Endothelial cell of umbilical vein (primary cell): Measurements from ENCODE around the gene FOXP1. TPM values are rescaled to one million over a fixed set of nuclear protein-coding genes. Genes with fewer than 3 reads are reported as not detected.

Experiments used
- BruUV-seq: library from RNA; stranded (reverse); fragments of 400-500 nt; replicated peaks from 2 replicates; lab custom pipeline; 2021; lab: Mats Ljungman, UMichigan
- CTCF ChIA-PET: fragments of 300-600, 350-600 bp; sonication (Branson Sonifier 250); formaldehyde crosslinking; loops from one replicate; lab custom pipeline; 2021; ENCODE audit warnings: antibody characterized with exemption, inconsistent platforms; lab: Charles Lee
- POLR2A ChIA-PET: fragments of 300-600, 350-600 bp; sonication (Branson Sonifier 250); formaldehyde crosslinking; loops from one replicate; lab custom pipeline; 2021; ENCODE audit warnings: antibody characterized with exemption, inconsistent platforms; lab: Charles Lee
- DNase-seq: peaks from one replicate; pipeline ENCODE4 v3.0.0-alpha.2; 2011; ENCODE audit warnings: low read depth, low spot score
- FAIRE-seq: peaks from 2 replicates; lab custom pipeline; 2011; peaks lifted over from hg19 to GRCh38; lab: Jason Lieb, UNC
- H2AFZ ChIP-seq: 2 replicates; pipeline ENCODE4 v1.6.0; 2012; ENCODE audit warnings: low read depth, low read length, control low read depth, inconsistent platforms
- H3K27ac ChIP-seq: 2 replicates; pipeline ENCODE4 v1.5.1; 2011; ENCODE audit warnings: low read depth, mild to moderate bottlenecking, control low read depth, low read length, moderate library complexity; ENCODE audit not compliant: insufficient read depth
- H3K27me3 ChIP-seq, 2 experiments: 2 replicates each; pipeline versions ENCODE4 v1.6.0 to v1.6.1; 2011; ENCODE audit warnings: low read length in 2 of 2, mixed read lengths in 1 of 2; ENCODE audit not compliant: control insufficient read depth in 2 of 2, insufficient read depth in 2 of 2
- H3K36me3 ChIP-seq, 2 experiments: 2 replicates in 1 of 2; 3 replicates in 1 of 2; pipeline ENCODE4 v1.5.1; 2011; ENCODE audit warnings: low read length in 2 of 2, mild to moderate bottlenecking in 1 of 2, moderate library complexity in 1 of 2; ENCODE audit not compliant: control insufficient read depth in 2 of 2, insufficient read depth in 2 of 2; ENCODE audit errors: extremely low read depth in 1 of 2
- H3K4me1 ChIP-seq: 3 replicates; pipeline ENCODE4 v1.5.1; 2011; ENCODE audit warnings: mild to moderate bottlenecking, low read length; ENCODE audit not compliant: control insufficient read depth, insufficient read depth; ENCODE audit errors: extremely low read depth
- H3K4me2 ChIP-seq: 2 replicates; pipeline ENCODE4 v1.6.1; 2011; ENCODE audit warnings: low read length, control low read depth, mixed read lengths; ENCODE audit not compliant: insufficient read depth
- H3K4me3 ChIP-seq, 3 experiments: fragments of 200-600 bp in 1 of 3; sonication (generic), shearing (Covaris generic) in 1 of 3; replicated peaks in 1 of 3; 2 replicates each; pipeline ENCODE4 v1.5.1; 2011 to 2016; ENCODE audit warnings: control low read depth in 3 of 3, low read length in 3 of 3, mild to moderate bottlenecking in 2 of 3, inconsistent platforms in 1 of 3, low read depth in 1 of 3, moderate library complexity in 1 of 3; ENCODE audit not compliant: insufficient read depth in 1 of 3
- H3K79me2 ChIP-seq: 2 replicates; pipeline ENCODE4 v1.6.0; 2012; ENCODE audit warnings: low read length, inconsistent platforms; ENCODE audit not compliant: control insufficient read depth, insufficient read depth
- H3K9ac ChIP-seq: replicated peaks from 2 replicates; pipeline ENCODE3; 2011; ENCODE audit warnings: low read length, control low read depth; ENCODE audit not compliant: insufficient read depth; ENCODE audit errors: extremely low read depth
- H3K9me1 ChIP-seq: replicated peaks from 3 replicates; pipeline ENCODE4 v1.6.0; 2011; ENCODE audit warnings: mild to moderate bottlenecking, low read length; ENCODE audit not compliant: control insufficient read depth, insufficient read depth; ENCODE audit errors: extremely low read depth
- H3K9me3 ChIP-seq: replicated peaks from 2 replicates; pipeline ENCODE4 v1.5.1; 2012; ENCODE audit warnings: low read length, inconsistent platforms; ENCODE audit not compliant: control insufficient read depth, insufficient read depth
- H4K20me1 ChIP-seq: replicated peaks from 2 replicates; pipeline ENCODE3; 2011; ENCODE audit warnings: mild to moderate bottlenecking, low read length; ENCODE audit not compliant: control insufficient read depth, insufficient read depth; ENCODE audit errors: extremely low read depth
- EZH2 ChIP-seq: IDR thresholded peaks from 2 replicates; pipeline ENCODE4 v1.6.1; 2012; ENCODE audit warnings: borderline replicate concordance, low read depth, mild to moderate bottlenecking, moderate library complexity, low read length, inconsistent platforms; ENCODE audit not compliant: severe bottlenecking
- FOS ChIP-seq: IDR thresholded peaks from 2 replicates; pipeline ENCODE4 v1.6.1; 2011; ENCODE audit warnings: mild to moderate bottlenecking, low read length, moderate library complexity, borderline replicate concordance; ENCODE audit not compliant: insufficient read depth
- GATA2 ChIP-seq: IDR thresholded peaks from 2 replicates; pipeline ENCODE4 v1.7.0; 2011; ENCODE audit warnings: low read depth, mild to moderate bottlenecking, moderate library complexity, mixed read lengths, low read length; ENCODE audit not compliant: insufficient read length, insufficient read depth
- JUN ChIP-seq: IDR thresholded peaks from 2 replicates; pipeline ENCODE4 v1.6.1; 2011; ENCODE audit warnings: borderline replicate concordance, low read depth; ENCODE audit not compliant: insufficient read length, insufficient read depth
- MYC ChIP-seq: IDR thresholded peaks from one replicate; pipeline ENCODE4 v1.6.1; 2011; ENCODE audit warnings: mild to moderate bottlenecking, low read depth, low read length
- POLR2A ChIP-seq: IDR thresholded peaks from 2 replicates; pipeline ENCODE4 v1.6.1; 2012; ENCODE audit warnings: low read depth, mild to moderate bottlenecking, control low read depth, low read length
- POLR2AphosphoS5 ChIP-seq: IDR thresholded peaks from 2 replicates; pipeline ENCODE4 v1.6.1; 2012; ENCODE audit warnings: low read depth, mild to moderate bottlenecking, control low read depth, low read length, moderate library complexity; ENCODE audit not compliant: insufficient read depth
- dilution Hi-C: fragments of 300-500 bp; cut with MboI; formaldehyde crosslinking; loops from one replicate; pipeline ENCODE4 v1.15.0; 2019; ENCODE audit warnings: low sequenced_read_pairs; ENCODE audit not compliant: extremely low pct_ligation_motif_present
- intact Hi-C: fragments of 100-400 bp; cut with micrococcal nuclease; formaldehyde crosslinking; loops from one replicate; pipeline ENCODE4 v1.10.0; 2022
- polyA plus RNA-seq, 4 experiments: library from polyadenylated mRNA; depleted of rRNA in 3 of 4; stranded (reverse) in 3 of 4; unstranded in 1 of 4; fragments of >200 nt; gene quantifications; 2 replicates each; pipeline versions ENCODE4 v1.2.1 to v1.2.3, GENCODE V29; 2011 to 2012; ENCODE audit warnings: missing spikeins in 1 of 4
- total RNA-seq: library from RNA; stranded (reverse); gene quantifications from 2 replicates; pipeline ENCODE4 v1.2.3, GENCODE V29; 2021
- TF ChIP-seq, protein P1 (sequence below): IDR thresholded peaks from 2 replicates; pipeline ENCODE4 v1.6.1; 2011; ENCODE audit not compliant: insufficient read depth, insufficient read length
- TF ChIP-seq, protein P2 (sequence below), 2 donors: IDR thresholded peaks; 1 replicate in 1 of 2; 2 replicates in 1 of 2; pipeline ENCODE4 v1.5.1; 2011; ENCODE audit warnings: low read length in 2 of 2, mild to moderate bottlenecking in 2 of 2, moderate library complexity in 2 of 2, control low read depth in 1 of 2, inconsistent platforms in 1 of 2, low read depth in 1 of 2; ENCODE audit not compliant: insufficient read depth in 1 of 2; ENCODE audit errors: extremely low read depth in 1 of 2

The FOXP1 gene
- total and polyA plus RNA-seq, 2 donors (not counting 3 experiments of a cell fraction or from before 2014, with no cell fraction given): 41.0 to 107 TPM

DNA sequence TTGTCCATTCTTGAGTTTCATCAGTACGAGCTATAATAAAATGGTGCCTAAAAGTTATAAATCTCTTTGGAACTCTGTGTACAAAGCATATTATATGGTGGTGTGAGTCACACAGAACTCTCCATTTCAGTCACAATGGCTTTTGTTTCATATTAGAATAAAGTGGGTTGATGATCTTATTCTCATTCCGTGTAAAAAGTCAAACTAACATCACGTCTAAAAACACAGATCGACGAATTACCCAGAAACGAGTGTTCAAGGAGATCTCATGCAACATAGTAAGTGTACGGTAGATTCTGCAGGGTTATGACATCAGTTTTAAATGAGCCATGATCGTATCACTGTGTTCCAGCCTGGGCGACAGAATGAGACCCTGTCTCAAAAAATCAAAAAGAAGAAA, 122.4 kb downstream of the FOXP1 start:
- Histone ChIP-seq H2AFZ (no peak overlapping the region), H3K27ac (no peak overlapping the region), H3K9me1 (no peaks in the 10 kb centered on the region), H3K4me3 (no peak overlapping the region), H3K36me3 (no peaks in the 10 kb centered on the region), H3K4me2 (no peak overlapping the region), H3K9ac (no peak overlapping the region), H3K27me3 (no peaks in the 10 kb centered on the region), H3K79me2 (no peaks in the 10 kb centered on the region), H3K9me3 (no peaks in the 10 kb centered on the region), H4K20me1 (no peaks in the 10 kb centered on the region), H3K4me1 (peaks cover 4% of the 10 kb centered on the region)
- no TSS peak for BruUV-seq
- intact Hi-C loops: no loop called here
- dilution Hi-C loops: no loop called here
- DNase-seq (no peak), FAIRE-seq (no peak)
- TF ChIP-seq GATA2: no peak
- TF ChIP-seq, protein P1, sequence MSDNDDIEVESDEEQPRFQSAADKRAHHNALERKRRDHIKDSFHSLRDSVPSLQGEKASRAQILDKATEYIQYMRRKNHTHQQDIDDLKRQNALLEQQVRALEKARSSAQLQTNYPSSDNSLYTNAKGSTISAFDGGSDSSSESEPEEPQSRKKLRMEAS: no peak
- TF ChIP-seq POLR2A: no peak
- TF ChIP-seq POLR2AphosphoS5: no peak
- TF ChIP-seq, protein P2, sequence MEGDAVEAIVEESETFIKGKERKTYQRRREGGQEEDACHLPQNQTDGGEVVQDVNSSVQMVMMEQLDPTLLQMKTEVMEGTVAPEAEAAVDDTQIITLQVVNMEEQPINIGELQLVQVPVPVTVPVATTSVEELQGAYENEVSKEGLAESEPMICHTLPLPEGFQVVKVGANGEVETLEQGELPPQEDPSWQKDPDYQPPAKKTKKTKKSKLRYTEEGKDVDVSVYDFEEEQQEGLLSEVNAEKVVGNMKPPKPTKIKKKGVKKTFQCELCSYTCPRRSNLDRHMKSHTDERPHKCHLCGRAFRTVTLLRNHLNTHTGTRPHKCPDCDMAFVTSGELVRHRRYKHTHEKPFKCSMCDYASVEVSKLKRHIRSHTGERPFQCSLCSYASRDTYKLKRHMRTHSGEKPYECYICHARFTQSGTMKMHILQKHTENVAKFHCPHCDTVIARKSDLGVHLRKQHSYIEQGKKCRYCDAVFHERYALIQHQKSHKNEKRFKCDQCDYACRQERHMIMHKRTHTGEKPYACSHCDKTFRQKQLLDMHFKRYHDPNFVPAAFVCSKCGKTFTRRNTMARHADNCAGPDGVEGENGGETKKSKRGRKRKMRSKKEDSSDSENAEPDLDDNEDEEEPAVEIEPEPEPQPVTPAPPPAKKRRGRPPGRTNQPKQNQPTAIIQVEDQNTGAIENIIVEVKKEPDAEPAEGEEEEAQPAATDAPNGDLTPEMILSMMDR (IDR thresholded peaks at IDR 0.05; ENCODE audit: extremely low read depth in 1 of 2, insufficient read depth in 1 of 2, low read depth in 1 of 2, low read length in 2 of 2): no peak
- TF ChIP-seq MYC: no peak
- no peak for TF ChIP-seq FOS
- no peak for TF ChIP-seq JUN
- TF ChIP-seq EZH2: no peak
- POLR2A ChIA-PET: no interaction called here
- CTCF ChIA-PET: no interaction called here
